IPS-18a (cell line): Measurements from ENCODE around the gene CDR2.

Experiments
- H3K27ac ChIP-seq: one replicate; pipeline ENCODE4 v1.5.1; 2013; ENCODE audit warnings: low read length
- H3K27me3 ChIP-seq: one replicate; pipeline ENCODE4 v1.6.1; 2013; ENCODE audit warnings: mild to moderate bottlenecking, low read length; ENCODE audit not compliant: control insufficient read depth, insufficient read depth
- H3K36me3 ChIP-seq: one replicate; pipeline ENCODE4 v1.6.1; 2013; ENCODE audit warnings: low read depth, low read length; ENCODE audit not compliant: control insufficient read depth
- H3K4me1 ChIP-seq: one replicate; pipeline ENCODE4 v1.6.1; 2013; ENCODE audit warnings: low read depth, low read length; ENCODE audit not compliant: control insufficient read depth
- H3K4me3 ChIP-seq: one replicate; pipeline ENCODE4 v1.5.1; 2013; ENCODE audit warnings: low read length
- H3K9ac ChIP-seq: one replicate; pipeline ENCODE4 v1.6.1; 2013; ENCODE audit warnings: mild to moderate bottlenecking, low read length, moderate library complexity
- H3K9me3 ChIP-seq: one replicate; pipeline ENCODE4 v1.6.1; 2013; ENCODE audit warnings: low read depth, low read length; ENCODE audit not compliant: control insufficient read depth

Gene CDR2

GRCh38 chr16:22328081-22328725, 46.2 kb downstream of the CDR2 start:
- Histone ChIP-seq H3K27ac (no peak overlapping the region), H3K27me3 (no peaks in the 10 kb centered on the region), H3K9me3 (no peaks in the 10 kb centered on the region), H3K4me3 (no peak overlapping the region), H3K9ac (no peak overlapping the region), H3K4me1 (no peaks in the 10 kb centered on the region), H3K36me3 (peaks cover 76% of the 10 kb centered on the region)

- H3K36me3 ChIP-seq, result peaks cover 77% of the 10 kb centered on the region
- no peaks in the 10 kb centered on the region for H3K9me3 ChIP-seq
- H3K9ac ChIP-seq, result no peak overlapping the region
- H3K27ac ChIP-seq, result no peak overlapping the region
- no peaks in the 10 kb centered on the region for H3K4me1 ChIP-seq
- no peaks in the 10 kb centered on the region for H3K27me3 ChIP-seq
- H3K4me3 ChIP-seq, result no peak overlapping the region
Measured at GRCh38 chr16:22327446-22327775, 47.0 kb downstream of the CDR2 start.

DNA sequence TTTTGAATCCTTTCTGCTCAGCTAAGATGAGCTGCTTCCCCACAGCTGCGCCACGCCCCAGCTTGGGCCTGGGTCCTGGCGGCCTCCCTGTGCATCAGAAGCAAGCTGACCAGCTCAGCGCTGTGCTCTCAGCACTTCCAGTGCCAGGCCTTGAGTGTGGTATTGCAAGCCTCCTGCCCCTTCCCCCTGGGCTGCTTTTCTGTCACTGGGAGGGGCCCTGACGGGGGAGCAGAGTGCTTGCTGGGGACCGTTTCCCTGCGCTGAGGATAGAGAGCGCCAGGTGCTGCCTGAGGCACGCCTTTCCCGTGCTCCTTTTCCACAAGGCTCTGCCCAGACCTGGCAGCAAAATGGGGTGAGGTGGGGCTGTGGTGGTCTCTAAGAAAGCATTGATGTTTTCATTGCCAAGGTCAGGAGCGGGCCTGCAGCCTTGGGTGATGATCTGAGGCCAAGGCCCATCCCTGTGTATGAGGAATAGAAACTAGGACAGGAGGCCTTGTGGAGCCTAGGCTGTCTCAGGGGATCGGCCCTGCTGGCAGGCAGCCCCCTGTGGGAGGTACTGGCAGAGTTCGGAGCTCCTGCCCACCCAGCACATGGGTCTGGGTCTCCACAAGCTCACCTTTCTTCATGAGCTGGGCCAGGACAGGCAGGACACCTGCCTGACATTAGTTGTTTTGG, 47.5 kb downstream of the CDR2 start:
- Histone ChIP-seq H3K9me3 (no peaks in the 10 kb centered on the region), H3K4me1 (no peaks in the 10 kb centered on the region), H3K27me3 (no peaks in the 10 kb centered on the region), H3K27ac (no peak overlapping the region), H3K36me3 (peaks cover 77% of the 10 kb centered on the region), H3K4me3 (no peak overlapping the region), H3K9ac (no peak overlapping the region)

GRCh38 chr16:22326369-22326652, 48.1 kb downstream of the CDR2 start:
- Histone ChIP-seq H3K9ac (no peak overlapping the region), H3K4me3 (no peak overlapping the region), H3K9me3 (no peaks in the 10 kb centered on the region), H3K27me3 (no peaks in the 10 kb centered on the region), H3K36me3 (peaks cover 77% of the 10 kb centered on the region), H3K27ac (no peak overlapping the region), H3K4me1 (no peaks in the 10 kb centered on the region)

DNA sequence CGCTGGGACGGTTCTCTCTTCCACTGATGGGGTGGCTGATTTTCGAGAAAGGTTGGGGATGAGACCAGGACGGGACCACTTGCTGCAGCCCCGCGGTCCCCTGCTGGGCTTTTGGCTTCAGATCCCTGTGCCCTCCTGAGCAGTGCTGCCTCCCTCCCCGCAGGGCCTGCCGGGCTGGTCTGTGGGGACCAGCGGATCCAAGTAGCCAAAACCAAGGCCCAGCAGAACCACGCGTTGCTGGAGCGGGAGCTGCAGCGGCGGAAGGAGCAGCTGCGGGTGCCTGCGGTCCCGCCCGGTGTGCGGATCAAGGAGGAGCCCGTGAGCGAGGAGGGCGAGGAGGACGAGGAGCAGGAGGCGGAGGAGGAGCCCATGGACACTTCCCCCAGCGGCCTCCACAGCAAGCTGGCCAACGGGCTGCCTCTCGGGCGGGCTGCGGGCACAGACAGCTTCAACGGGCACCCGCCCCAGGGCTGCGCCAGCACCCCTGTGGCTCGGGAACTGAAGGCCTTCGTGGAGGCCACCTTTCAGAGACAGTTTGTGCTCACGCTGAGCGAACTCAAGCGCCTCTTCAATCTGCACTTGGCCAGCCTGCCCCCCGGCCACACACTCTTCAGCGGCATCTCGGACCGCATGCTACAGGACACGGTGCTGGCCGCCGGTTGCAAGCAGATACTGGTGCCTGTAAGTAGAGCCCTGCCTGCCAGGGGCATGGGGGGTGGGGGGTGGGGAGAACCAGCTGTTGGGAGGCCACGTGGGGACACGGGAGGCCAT, 48.6 kb downstream of the CDR2 start:
- no peak overlapping the region for H3K9ac ChIP-seq
- no peaks in the 10 kb centered on the region for H3K27me3 ChIP-seq
- H3K36me3 ChIP-seq, result peaks cover 75% of the 10 kb centered on the region
- no peaks in the 10 kb centered on the region for H3K4me1 ChIP-seq
- H3K27ac ChIP-seq, result no peak overlapping the region
- no peaks in the 10 kb centered on the region for H3K9me3 ChIP-seq
- H3K4me3 ChIP-seq, result no peak overlapping the region

GRCh38 chr16:22324787-22325597, 49.4 kb downstream of the CDR2 start:
- H3K27ac ChIP-seq, result no peak overlapping the region
- no peaks in the 10 kb centered on the region for H3K4me1 ChIP-seq
- H3K4me3 ChIP-seq, result no peak overlapping the region
- no peaks in the 10 kb centered on the region for H3K27me3 ChIP-seq
- no peak overlapping the region for H3K9ac ChIP-seq
- no peaks in the 10 kb centered on the region for H3K9me3 ChIP-seq
- peaks cover 70% of the 10 kb centered on the region for H3K36me3 ChIP-seq

- no peaks in the 10 kb centered on the region for H3K9me3 ChIP-seq
- H3K4me3 ChIP-seq, result no peak overlapping the region
- no peak overlapping the region for H3K9ac ChIP-seq
- peaks cover 69% of the 10 kb centered on the region for H3K36me3 ChIP-seq
- no peaks in the 10 kb centered on the region for H3K27me3 ChIP-seq
- no peaks in the 10 kb centered on the region for H3K4me1 ChIP-seq
- H3K27ac ChIP-seq, result no peak overlapping the region
Measured at GRCh38 chr16:22323959-22324786, 50.2 kb downstream of the CDR2 start.

DNA sequence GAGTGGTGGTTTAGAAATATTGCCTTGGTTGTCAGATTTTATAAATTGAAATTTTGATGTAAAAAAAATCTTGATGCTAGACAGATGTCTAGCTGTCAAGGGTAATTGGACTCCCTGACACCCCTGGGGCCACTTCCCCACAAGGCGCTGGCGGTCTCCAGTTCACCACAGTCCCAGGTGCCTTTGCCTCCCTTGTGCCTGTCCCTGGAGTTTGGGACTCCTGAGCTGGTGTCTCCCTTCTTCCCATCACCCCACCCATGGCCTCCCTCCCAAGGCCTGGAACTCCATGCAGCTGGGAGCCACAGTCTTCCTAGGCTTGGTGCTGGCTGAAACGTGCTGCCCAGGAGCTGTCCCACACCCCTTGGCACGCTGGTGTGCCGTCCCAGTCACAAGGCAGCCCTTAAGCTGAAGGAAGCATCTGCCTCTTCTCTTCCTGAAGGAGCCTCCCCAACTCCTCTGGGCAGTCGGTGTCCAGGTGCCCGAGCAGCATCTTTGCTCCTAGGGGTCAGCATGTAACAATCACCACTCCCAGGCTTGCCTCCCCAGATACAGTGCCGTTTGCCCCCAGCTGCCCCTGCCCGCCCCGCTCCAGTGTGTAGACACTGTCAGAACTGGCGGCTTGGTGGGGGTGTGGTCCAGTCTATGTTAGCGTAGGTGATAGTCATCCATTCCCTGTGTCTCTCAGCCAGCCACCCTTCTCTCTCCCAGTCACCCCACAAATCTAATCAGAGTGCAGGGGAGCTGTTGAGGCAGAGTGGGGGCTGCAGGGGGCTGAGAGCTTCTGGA, 51.1 kb downstream of the CDR2 start:
- no peak overlapping the region for H3K4me3 ChIP-seq
- H3K27me3 ChIP-seq, result no peaks in the 10 kb centered on the region
- H3K9ac ChIP-seq, result no peak overlapping the region
- H3K4me1 ChIP-seq, result no peaks in the 10 kb centered on the region
- peaks cover 69% of the 10 kb centered on the region for H3K36me3 ChIP-seq
- no peaks in the 10 kb centered on the region for H3K9me3 ChIP-seq
- H3K27ac ChIP-seq, result no peak overlapping the region

DNA sequence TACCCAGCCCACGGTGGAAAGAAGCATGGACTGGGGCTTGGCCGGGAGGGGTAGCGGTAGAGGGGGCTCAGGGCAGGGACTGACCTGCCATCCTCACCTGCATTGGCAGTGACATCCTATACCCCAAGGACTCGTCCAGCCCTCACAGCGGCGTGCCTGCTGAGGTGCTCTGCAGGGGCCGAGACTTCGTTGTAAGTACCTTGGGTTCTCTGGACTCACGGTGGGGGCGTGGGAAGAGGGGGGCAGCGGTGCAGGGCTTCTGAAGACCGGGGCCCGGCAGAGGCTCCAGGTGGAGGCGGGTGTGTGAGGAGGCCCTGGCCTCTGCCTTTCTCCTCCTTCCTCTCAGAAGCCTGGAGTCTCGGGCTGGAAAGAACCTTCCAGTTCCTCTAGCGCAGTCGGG, 51.7 kb downstream of the CDR2 start:
- no peaks in the 10 kb centered on the region for H3K4me1 ChIP-seq
- H3K27me3 ChIP-seq, result no peaks in the 10 kb centered on the region
- no peak overlapping the region for H3K4me3 ChIP-seq
- H3K9ac ChIP-seq, result no peak overlapping the region
- H3K27ac ChIP-seq, result no peak overlapping the region
- no peaks in the 10 kb centered on the region for H3K9me3 ChIP-seq
- peaks cover 67% of the 10 kb centered on the region for H3K36me3 ChIP-seq

GRCh38 chr16:22322021-22322471, 52.4 kb downstream of the CDR2 start:
- Histone ChIP-seq H3K9ac (no peak overlapping the region), H3K4me1 (no peaks in the 10 kb centered on the region), H3K36me3 (peaks cover 67% of the 10 kb centered on the region), H3K27me3 (no peaks in the 10 kb centered on the region), H3K4me3 (no peak overlapping the region), H3K27ac (no peak overlapping the region), H3K9me3 (no peaks in the 10 kb centered on the region)
